Upper lobe of right lung (tissue), 1 donor: ENCODE results near the gene TTLL8. TPM values are rescaled to one million over a fixed set of nuclear protein-coding genes. Genes with fewer than 3 reads are reported as not detected.
A peak's percentile ranks its signal among the peaks of the same experiment; 100 is the strongest.
"Not testable (repeated sequence)": the region's sequence is repeated elsewhere in the genome, so short reads cannot be mapped to it uniquely, and the experiment has no call there.

ENCODE experiments used
- ATAC-seq: fragments of 200-7000 bp; cut with Tn5 transposase; one replicate; pipeline ENCODE4 v1.9.1; 2020; ENCODE audit warnings: mild to moderate bottlenecking, moderate library complexity
- DNase-seq: peaks from one replicate; pipeline ENCODE4 v3.0.0-alpha.2; 2020
- H3K27ac ChIP-seq: fragments of 200-600 bp; one replicate; pipeline ENCODE4 v1.8.0; 2022
- H3K27me3 ChIP-seq: fragments of 200-600 bp; one replicate; pipeline ENCODE4 v1.8.0; 2022; ENCODE audit warnings: mild to moderate bottlenecking
- H3K36me3 ChIP-seq: fragments of 200-600 bp; one replicate; pipeline ENCODE4 v1.8.0; 2022
- H3K4me1 ChIP-seq: fragments of 200-600 bp; one replicate; pipeline ENCODE4 v1.8.0; 2022
- H3K4me3 ChIP-seq: fragments of 200-600 bp; one replicate; pipeline ENCODE4 v1.8.0; 2022; ENCODE audit warnings: mild to moderate bottlenecking
- H3K9me3 ChIP-seq: fragments of 200-600 bp; one replicate; pipeline ENCODE4 v1.8.0; 2022
- intact Hi-C: fragments of 100-400 bp; cut with DNase I; formaldehyde crosslinking; loops from one replicate; pipeline ENCODE4 v1.11.0; 2022
- total RNA-seq: library from RNA; stranded (reverse); fragmentation: NEBNext Ultra II Directional; extraction: Animal tissue kit (Norgen Biotek cat#: 25700); gene quantifications from one replicate; pipeline ENCODE4 v1.2.1, GENCODE V29; 2021
- TF ChIP-seq, protein P1 (sequence below): fragments of 200-600 bp; IDR thresholded peaks from one replicate; pipeline ENCODE4 v1.8.0; 2022; ENCODE audit warnings: antibody characterized with exemption
- donor health status: DM: no; HTN: yes; CAD: no; lungs with severe emphysema.

TTLL8 gene
- total RNA-seq, 1 donor from 2014 or later = not detected

- H3K27ac ChIP-seq = no peak within 1 kb of the TSS
- no peak for DNase-seq
- intact Hi-C loops = no loop called here
These were observed 31.7 kb upstream of the TTLL8 start, which contains the start of gene MOV10L1 for GRCh38 chr22:50089682-50090411. Gene MOV10L1, plus strand, starts transcription at chr22:50090006. Its CDS starts 83 bp downstream, at chr22:50090089.

DNA sequence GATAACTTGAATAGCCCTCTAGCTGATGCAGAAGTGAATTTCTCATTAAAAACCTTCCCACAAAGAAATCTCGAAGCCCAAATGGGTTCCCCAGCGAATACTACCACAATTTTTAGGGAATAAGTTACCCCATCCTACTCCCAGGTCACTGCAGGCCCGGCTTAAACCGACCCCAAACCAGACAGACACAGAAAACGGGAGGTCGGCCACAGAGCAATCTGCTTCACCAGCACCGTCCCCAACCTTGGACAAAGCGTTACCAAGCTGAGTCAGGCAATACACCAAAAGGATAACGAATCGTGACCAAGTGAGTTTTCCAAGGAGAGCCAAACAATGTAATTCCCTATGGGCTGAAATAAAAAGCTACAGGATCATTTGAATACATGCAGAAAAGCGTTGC lies 31.1 kb upstream of the TTLL8 start:
- Histone ChIP-seq H3K9me3 (no peaks in the 10 kb centered on the region), H3K4me3 (no peak overlapping the region), H3K36me3 (no peaks in the 10 kb centered on the region), H3K4me1 (peaks cover 8% of the 10 kb centered on the region), H3K27me3 (peaks cover 8% of the 10 kb centered on the region), H3K27ac (no peak overlapping the region)
- intact Hi-C loops = no loop called here
- TF ChIP-seq, protein P1, sequence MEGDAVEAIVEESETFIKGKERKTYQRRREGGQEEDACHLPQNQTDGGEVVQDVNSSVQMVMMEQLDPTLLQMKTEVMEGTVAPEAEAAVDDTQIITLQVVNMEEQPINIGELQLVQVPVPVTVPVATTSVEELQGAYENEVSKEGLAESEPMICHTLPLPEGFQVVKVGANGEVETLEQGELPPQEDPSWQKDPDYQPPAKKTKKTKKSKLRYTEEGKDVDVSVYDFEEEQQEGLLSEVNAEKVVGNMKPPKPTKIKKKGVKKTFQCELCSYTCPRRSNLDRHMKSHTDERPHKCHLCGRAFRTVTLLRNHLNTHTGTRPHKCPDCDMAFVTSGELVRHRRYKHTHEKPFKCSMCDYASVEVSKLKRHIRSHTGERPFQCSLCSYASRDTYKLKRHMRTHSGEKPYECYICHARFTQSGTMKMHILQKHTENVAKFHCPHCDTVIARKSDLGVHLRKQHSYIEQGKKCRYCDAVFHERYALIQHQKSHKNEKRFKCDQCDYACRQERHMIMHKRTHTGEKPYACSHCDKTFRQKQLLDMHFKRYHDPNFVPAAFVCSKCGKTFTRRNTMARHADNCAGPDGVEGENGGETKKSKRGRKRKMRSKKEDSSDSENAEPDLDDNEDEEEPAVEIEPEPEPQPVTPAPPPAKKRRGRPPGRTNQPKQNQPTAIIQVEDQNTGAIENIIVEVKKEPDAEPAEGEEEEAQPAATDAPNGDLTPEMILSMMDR = no peak
- ATAC-seq (no peak), DNase-seq (no peak)

More at GRCh38 chr22:50089682-50090411, 31.7 kb upstream of the TTLL8 start, which contains the start of gene MOV10L1:
- Histone ChIP-seq H3K4me3 (no peak within 1 kb of the TSS), H3K4me1 (peaks cover 8% of the 10 kb centered on the region), H3K27me3 (peaks cover 8% of the 10 kb centered on the region), H3K36me3 (no peaks in the 10 kb centered on the region), H3K9me3 (no peaks in the 10 kb centered on the region)
- ATAC-seq = peak; percentile 35
- TF ChIP-seq, protein P1 = no peak

DNA sequence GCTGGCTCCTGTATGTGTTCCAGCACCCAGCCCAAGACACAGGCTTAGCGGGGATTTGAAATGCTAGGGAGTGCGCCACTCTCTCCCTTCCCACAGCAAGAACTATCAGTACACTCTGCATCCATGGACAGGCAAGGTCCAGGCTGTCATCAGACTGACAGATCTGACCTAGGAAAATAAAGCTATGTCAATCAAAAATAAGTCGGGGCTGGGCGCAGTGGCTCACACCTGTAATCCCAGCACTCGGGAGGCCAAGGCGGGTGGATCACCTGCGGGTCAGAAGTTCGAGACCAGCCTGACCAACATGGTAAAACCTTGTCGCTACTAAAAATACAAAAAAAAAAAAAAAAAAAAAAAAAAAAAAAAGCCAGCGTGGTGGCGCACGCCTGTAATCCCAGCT lies 30.0 kb upstream of the TTLL8 start:
- intact Hi-C loops = no loop called here
- H3K27ac ChIP-seq = no peak overlapping the region
- TF ChIP-seq, protein P1 = no peak
- no peak overlapping the region for H3K4me3 ChIP-seq
- H3K4me1 ChIP-seq = peaks cover 8% of the 10 kb centered on the region
- ATAC-seq = no peak
- DNase-seq = no peak
- H3K9me3 ChIP-seq = no peaks in the 10 kb centered on the region
- no peaks in the 10 kb centered on the region for H3K36me3 ChIP-seq
- H3K27me3 ChIP-seq = peaks cover 8% of the 10 kb centered on the region

DNA sequence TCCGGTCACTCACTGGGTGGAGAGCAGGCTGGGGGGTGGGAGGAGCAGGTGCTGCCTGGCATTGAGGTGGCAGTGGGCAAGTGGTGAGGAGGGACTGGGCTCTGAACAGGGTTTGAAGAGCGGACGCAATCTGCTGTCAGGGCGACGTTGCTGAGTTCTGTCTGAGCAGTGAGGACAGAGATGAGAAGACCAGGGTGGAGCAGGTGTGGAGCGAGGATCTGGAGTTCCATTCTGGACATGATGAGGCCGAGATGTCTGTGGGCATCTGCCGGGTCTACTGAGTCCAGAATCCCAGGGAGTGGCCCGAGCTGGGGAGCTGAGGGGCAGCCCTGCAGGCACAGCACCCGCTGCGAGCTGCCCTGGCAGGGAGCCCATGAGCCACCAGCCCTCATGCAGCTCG lies 29.5 kb upstream of the TTLL8 start:
- no peak overlapping the region for H3K4me3 ChIP-seq
- H3K27ac ChIP-seq = no peak overlapping the region
- TF ChIP-seq, protein P1 = no peak
- H3K36me3 ChIP-seq = no peaks in the 10 kb centered on the region
- H3K27me3 ChIP-seq = peaks cover 8% of the 10 kb centered on the region
- H3K9me3 ChIP-seq = no peaks in the 10 kb centered on the region
- ATAC-seq (no peak), DNase-seq (no peak)
- intact Hi-C loops = no loop called here
- peaks cover 8% of the 10 kb centered on the region for H3K4me1 ChIP-seq

DNA sequence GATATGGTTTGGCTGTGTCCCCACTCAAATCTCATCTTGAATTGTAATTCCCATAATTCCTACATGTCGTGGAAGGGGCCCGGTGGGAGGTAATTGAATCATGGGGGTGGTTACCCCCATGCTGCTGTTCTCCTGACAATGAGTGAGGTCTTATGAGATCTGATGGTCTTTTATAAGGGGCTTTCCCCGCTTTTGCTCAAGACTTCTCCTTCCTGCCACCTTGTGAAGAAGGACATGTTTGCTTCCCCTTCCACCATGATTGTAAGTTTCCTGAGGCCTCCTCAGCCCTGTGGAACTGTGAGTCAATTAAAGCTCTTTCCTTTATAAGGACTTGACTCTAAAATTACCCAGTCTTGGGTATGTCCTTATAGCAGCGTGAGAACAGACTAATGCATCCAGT lies 28.9 kb upstream of the TTLL8 start:
- H3K9me3 ChIP-seq, ATAC-seq, DNase-seq, H3K27me3 ChIP-seq, H3K4me1 ChIP-seq, H3K4me3 ChIP-seq, intact Hi-C loops, H3K36me3 ChIP-seq, H3K27ac ChIP-seq: not testable (repeated sequence)

GRCh38 chr22:50086526-50086925 lies 28.4 kb upstream of the TTLL8 start:
- Histone ChIP-seq H3K4me3 (no peak overlapping the region), H3K4me1 (peaks cover 8% of the 10 kb centered on the region), H3K9me3 (no peaks in the 10 kb centered on the region), H3K27ac (no peak overlapping the region), H3K27me3 (peaks cover 8% of the 10 kb centered on the region), H3K36me3 (no peaks in the 10 kb centered on the region)
- intact Hi-C loops = no loop called here
- TF ChIP-seq, protein P1 = no peak
- DNase-seq = no peak
- ATAC-seq = no peak
